ENCODE data around the gene GPR25.

GRCh38 chr1:200919386-200919785, 46.6 kb downstream of the GPR25 start:
- TF ChIP-seq CTCF (conservative IDR thresholded peaks at IDR 0.05; ENCODE audit: low read depth, low read length) (no peak), MXI1 (IDR thresholded peaks at IDR 0.05; ENCODE audit: borderline replicate concordance, low read depth, low read length) (no peak), RAD21 (IDR thresholded peaks at IDR 0.05; ENCODE audit: low read length) (no peak), RCOR1 (IDR thresholded peaks at IDR 0.05; ENCODE audit: insufficient replicate concordance, low read length) (no peak)
- TF ChIP-seq, protein P1, sequence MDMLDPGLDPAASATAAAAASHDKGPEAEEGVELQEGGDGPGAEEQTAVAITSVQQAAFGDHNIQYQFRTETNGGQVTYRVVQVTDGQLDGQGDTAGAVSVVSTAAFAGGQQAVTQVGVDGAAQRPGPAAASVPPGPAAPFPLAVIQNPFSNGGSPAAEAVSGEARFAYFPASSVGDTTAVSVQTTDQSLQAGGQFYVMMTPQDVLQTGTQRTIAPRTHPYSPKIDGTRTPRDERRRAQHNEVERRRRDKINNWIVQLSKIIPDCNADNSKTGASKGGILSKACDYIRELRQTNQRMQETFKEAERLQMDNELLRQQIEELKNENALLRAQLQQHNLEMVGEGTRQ (IDR thresholded peaks at IDR 0.05; ENCODE audit: low read depth, low read length) = no peak

Measured in IMR-90 (cell line).